GM12878 (cell line): Measurements from ENCODE around the gene ADGRG1.

Source experiments
- CEBPB ChIP-seq, 2 experiments: fragments of 150-350 bp in 1 of 2; IDR thresholded peaks; 2 replicates each; pipeline ENCODE4 v1.6.1; 2012 to 2014; ENCODE audit warnings: low read depth in 2 of 2, low read length in 2 of 2, borderline replicate concordance in 1 of 2, inconsistent platforms in 1 of 2
- GABPA ChIP-seq: IDR thresholded peaks from 2 replicates; pipeline ENCODE4 v1.6.1; 2014; ENCODE audit warnings: antibody characterized with exemption, low read depth, mild to moderate bottlenecking, inconsistent platforms
- POLR2AphosphoS5 ChIP-seq: IDR thresholded peaks from 2 replicates; pipeline ENCODE4 v1.6.1; 2011; ENCODE audit warnings: mild to moderate bottlenecking, low read length, inconsistent platforms
- RAD21 ChIP-seq: IDR thresholded peaks from 2 replicates; pipeline ENCODE4 v1.6.1; 2011; ENCODE audit warnings: mild to moderate bottlenecking, low read depth, low read length, moderate library complexity; ENCODE audit not compliant: insufficient read depth
- SIN3A ChIP-seq: IDR thresholded peaks from 2 replicates; pipeline ENCODE4 v1.6.1; 2012; ENCODE audit warnings: low read depth, low read length, improper control_type of control experiment
- SREBF1 ChIP-seq: IDR thresholded peaks from 2 replicates; pipeline ENCODE4 v1.6.1; 2012; ENCODE audit warnings: mild to moderate bottlenecking, low read length
- YY1 ChIP-seq: IDR thresholded peaks from 2 replicates; pipeline ENCODE4 v1.6.1; 2011; ENCODE audit warnings: low read depth, mild to moderate bottlenecking, low read length
- TF ChIP-seq, protein P1 (sequence below): fragments of 450-650 bp; IDR thresholded peaks from 2 replicates; pipeline ENCODE4 v1.6.1; 2016; ENCODE audit warnings: mild to moderate bottlenecking
- TF ChIP-seq, protein P2 (sequence below), 3 experiments: IDR thresholded peaks in 2 of 3; conservative IDR thresholded peaks in 1 of 3; 2 replicates each; pipeline ENCODE4 v1.5.1; 2011; ENCODE audit warnings: low read depth in 3 of 3, low read length in 3 of 3, mild to moderate bottlenecking in 3 of 3, control low read depth in 2 of 3, moderate library complexity in 2 of 3, inconsistent platforms in 1 of 3, mixed read lengths in 1 of 3; ENCODE audit not compliant: control insufficient read depth in 2 of 3, insufficient read depth in 1 of 3; ENCODE audit errors: extremely low read depth in 1 of 3
- TF ChIP-seq, protein P3 (sequence below): fragments of 450-650 bp; IDR thresholded peaks from 2 replicates; pipeline ENCODE4 v1.6.1; 2016; ENCODE audit warnings: mild to moderate bottlenecking, moderate library complexity, borderline replicate concordance

DNA sequence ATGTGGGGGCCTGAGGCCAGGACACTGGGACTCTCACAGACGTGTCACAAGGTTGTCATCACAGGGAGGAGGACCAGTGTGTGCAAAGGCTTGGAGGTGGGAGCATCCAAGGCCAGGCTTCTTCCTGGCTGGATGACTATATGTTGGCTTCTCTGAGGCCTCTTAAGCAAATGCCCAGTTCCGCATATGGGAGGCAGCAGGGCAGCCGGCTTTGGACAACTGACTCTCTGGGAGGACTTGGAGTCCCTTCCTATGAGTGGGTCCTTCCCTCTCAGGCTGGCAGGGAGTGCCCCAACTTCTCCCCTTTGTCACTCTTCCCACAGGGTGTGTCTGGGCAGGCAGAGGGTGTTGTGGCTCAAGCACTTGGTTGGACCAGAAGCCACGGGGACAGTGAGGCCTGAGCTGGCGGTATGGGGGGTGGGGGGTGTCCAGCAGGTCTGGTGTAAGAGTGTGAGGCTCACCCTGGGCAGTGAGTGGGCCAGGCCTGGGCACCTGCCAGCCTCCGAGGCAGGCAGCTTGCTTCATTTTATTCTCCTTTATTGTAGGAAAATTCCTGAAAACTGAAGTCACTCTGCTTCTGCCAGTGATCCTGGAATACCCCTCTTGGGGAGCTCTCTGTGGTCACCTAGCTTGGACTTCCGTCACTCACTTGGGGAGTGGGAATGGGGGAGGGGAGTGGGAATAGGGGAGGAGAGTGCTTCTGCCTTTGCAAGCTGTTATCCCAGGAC, 14.9 kb downstream of the ADGRG1 start:
- TF ChIP-seq, protein P1, sequence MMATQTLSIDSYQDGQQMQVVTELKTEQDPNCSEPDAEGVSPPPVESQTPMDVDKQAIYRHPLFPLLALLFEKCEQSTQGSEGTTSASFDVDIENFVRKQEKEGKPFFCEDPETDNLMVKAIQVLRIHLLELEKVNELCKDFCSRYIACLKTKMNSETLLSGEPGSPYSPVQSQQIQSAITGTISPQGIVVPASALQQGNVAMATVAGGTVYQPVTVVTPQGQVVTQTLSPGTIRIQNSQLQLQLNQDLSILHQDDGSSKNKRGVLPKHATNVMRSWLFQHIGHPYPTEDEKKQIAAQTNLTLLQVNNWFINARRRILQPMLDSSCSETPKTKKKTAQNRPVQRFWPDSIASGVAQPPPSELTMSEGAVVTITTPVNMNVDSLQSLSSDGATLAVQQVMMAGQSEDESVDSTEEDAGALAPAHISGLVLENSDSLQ = no peak
- TF ChIP-seq, protein P2, sequence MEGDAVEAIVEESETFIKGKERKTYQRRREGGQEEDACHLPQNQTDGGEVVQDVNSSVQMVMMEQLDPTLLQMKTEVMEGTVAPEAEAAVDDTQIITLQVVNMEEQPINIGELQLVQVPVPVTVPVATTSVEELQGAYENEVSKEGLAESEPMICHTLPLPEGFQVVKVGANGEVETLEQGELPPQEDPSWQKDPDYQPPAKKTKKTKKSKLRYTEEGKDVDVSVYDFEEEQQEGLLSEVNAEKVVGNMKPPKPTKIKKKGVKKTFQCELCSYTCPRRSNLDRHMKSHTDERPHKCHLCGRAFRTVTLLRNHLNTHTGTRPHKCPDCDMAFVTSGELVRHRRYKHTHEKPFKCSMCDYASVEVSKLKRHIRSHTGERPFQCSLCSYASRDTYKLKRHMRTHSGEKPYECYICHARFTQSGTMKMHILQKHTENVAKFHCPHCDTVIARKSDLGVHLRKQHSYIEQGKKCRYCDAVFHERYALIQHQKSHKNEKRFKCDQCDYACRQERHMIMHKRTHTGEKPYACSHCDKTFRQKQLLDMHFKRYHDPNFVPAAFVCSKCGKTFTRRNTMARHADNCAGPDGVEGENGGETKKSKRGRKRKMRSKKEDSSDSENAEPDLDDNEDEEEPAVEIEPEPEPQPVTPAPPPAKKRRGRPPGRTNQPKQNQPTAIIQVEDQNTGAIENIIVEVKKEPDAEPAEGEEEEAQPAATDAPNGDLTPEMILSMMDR (IDR thresholded peaks at IDR 0.05 in 2 of 3, conservative IDR thresholded peaks at IDR 0.05 in 1 of 3; ENCODE audit: control insufficient read depth in 2 of 3, extremely low read depth in 1 of 3, insufficient read depth in 1 of 3, low read depth in 3 of 3, low read length in 3 of 3) = no peak
- no peak for TF ChIP-seq YY1
- TF ChIP-seq CEBPB (IDR thresholded peaks at IDR 0.05; ENCODE audit: borderline replicate concordance in 1 of 2, low read depth in 2 of 2, low read length in 2 of 2) = no peak
- TF ChIP-seq SREBF1 = no peak
- TF ChIP-seq, protein P3, sequence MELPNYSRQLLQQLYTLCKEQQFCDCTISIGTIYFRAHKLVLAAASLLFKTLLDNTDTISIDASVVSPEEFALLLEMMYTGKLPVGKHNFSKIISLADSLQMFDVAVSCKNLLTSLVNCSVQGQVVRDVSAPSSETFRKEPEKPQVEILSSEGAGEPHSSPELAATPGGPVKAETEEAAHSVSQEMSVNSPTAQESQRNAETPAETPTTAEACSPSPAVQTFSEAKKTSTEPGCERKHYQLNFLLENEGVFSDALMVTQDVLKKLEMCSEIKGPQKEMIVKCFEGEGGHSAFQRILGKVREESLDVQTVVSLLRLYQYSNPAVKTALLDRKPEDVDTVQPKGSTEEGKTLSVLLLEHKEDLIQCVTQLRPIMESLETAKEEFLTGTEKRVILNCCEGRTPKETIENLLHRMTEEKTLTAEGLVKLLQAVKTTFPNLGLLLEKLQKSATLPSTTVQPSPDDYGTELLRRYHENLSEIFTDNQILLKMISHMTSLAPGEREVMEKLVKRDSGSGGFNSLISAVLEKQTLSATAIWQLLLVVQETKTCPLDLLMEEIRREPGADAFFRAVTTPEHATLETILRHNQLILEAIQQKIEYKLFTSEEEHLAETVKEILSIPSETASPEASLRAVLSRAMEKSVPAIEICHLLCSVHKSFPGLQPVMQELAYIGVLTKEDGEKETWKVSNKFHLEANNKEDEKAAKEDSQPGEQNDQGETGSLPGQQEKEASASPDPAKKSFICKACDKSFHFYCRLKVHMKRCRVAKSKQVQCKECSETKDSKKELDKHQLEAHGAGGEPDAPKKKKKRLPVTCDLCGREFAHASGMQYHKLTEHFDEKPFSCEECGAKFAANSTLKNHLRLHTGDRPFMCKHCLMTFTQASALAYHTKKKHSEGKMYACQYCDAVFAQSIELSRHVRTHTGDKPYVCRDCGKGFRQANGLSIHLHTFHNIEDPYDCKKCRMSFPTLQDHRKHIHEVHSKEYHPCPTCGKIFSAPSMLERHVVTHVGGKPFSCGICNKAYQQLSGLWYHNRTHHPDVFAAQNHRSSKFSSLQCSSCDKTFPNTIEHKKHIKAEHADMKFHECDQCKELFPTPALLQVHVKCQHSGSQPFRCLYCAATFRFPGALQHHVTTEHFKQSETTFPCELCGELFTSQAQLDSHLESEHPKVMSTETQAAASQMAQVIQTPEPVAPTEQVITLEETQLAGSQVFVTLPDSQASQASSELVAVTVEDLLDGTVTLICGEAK = no peak
- no peak for TF ChIP-seq POLR2AphosphoS5
- no peak for TF ChIP-seq RAD21
- TF ChIP-seq GABPA = no peak
- no peak for TF ChIP-seq SIN3A
